Heart right ventricle (tissue), 16 donors: ENCODE data around the gene DPM3. TPM values are rescaled to one million over a fixed set of nuclear protein-coding genes. Genes with fewer than 3 reads are reported as not detected.

Source experiments
- ATAC-seq, 8 donors: fragments of 200-7000 bp; cut with Tn5 transposase; one replicate each; pipeline ENCODE4 v1.9.1; 2020; ENCODE audit warnings: mild to moderate bottlenecking in 8 of 8, moderate library complexity in 8 of 8, moderate number of reproducible peaks in 1 of 8
- DNase-seq, 2 donors: peaks; one replicate each; pipeline ENCODE4 v3.0.0-alpha.2; 2020
- H3K27ac ChIP-seq, 10 donors: fragments of 200-600 bp; sonication (generic) in 2 of 10; one replicate each; pipeline versions ENCODE4 v1.5.0 to v1.8.0; 2020 to 2022; ENCODE audit warnings: mild to moderate bottlenecking in 3 of 10
- H3K27me3 ChIP-seq, 7 donors: fragments of 200-600 bp; one replicate each; pipeline ENCODE4 v1.8.0; 2021 to 2022; ENCODE audit warnings: mild to moderate bottlenecking in 2 of 7
- H3K36me3 ChIP-seq, 9 donors: fragments of 200-600 bp; sonication (generic) in 1 of 9; one replicate each; pipeline versions ENCODE4 v1.5.0 to v1.8.0; 2020 to 2022; ENCODE audit warnings: mild to moderate bottlenecking in 2 of 9
- H3K4me1 ChIP-seq, 9 donors: fragments of 200-600 bp; sonication (generic) in 1 of 9; one replicate each; pipeline versions ENCODE4 v1.5.0 to v1.8.0; 2020 to 2022; ENCODE audit warnings: mild to moderate bottlenecking in 4 of 9
- H3K4me3 ChIP-seq, 10 donors: fragments of 200-600 bp; sonication (generic) in 2 of 10; one replicate each; pipeline versions ENCODE4 v1.5.0 to v1.8.0; 2020 to 2022; ENCODE audit warnings: mild to moderate bottlenecking in 7 of 10, moderate library complexity in 2 of 10
- H3K9me3 ChIP-seq, 11 donors: fragments of 200-600 bp in 10 of 11; sonication (generic) in 2 of 11; one replicate each; pipeline versions ENCODE4 v1.5.0 to v1.8.0; 2013 to 2022; ENCODE audit warnings: mild to moderate bottlenecking in 2 of 11, control low read depth in 1 of 11, moderate library complexity in 1 of 11
- WGBS, 2 donors: extraction: QIAGEN DNeasy Blood & Tissue Kit; methylation state at CpG; one replicate each; pipeline ENCODE4 v1.1.7; 2013; ENCODE audit warnings: inconsistent platforms in 1 of 2; 5-methylcytosine and 5-hydroxymethylcytosine counted together
- intact Hi-C, 10 donors: fragments of 100-400 bp; cut with DNase I; formaldehyde crosslinking; loops; one replicate each; pipeline versions ENCODE4 v1.11.1 to v1.14.2; 2022
- polyA plus RNA-seq, 2 donors: library from polyadenylated mRNA; stranded (reverse); fragments of 200-250 nt; gene quantifications; one replicate each; pipeline ENCODE4 v1.2.3, GENCODE V29; 2013
- total RNA-seq, 10 donors: library from RNA; stranded (reverse); fragmentation: NEBNext Ultra II Directional in 3 of 10; extraction: Animal tissue kit (Norgen Biotek cat#: 25700) in 3 of 10; gene quantifications; one replicate each; pipeline versions ENCODE4 v1.2.1 to v1.2.4, GENCODE V29; 2021 to 2023
- TF ChIP-seq, protein P1 (sequence below), 9 donors: fragments of 200-600 bp; sonication (generic) in 2 of 9; IDR thresholded peaks; one replicate each; pipeline versions ENCODE4 v1.5.0 to v1.8.0; 2021 to 2022; ENCODE audit warnings: antibody characterized with exemption in 9 of 9, mild to moderate bottlenecking in 5 of 9, moderate library complexity in 1 of 9
- donor health status: Arrhythmogenic right ventricular cardiomyopathy.
- donor health status: ischemic (EF 13 %, LVEDD 7.1; RV severe dilation, severe dysfunction).
- donor health status: healthy with polysubstance abuse.
- donor health status: DM: no; HTN: yes; CAD: no.
- donor health status: DM: no; HTN: no; CAD: no.
- donor health status: ischemic (EF 25% LVEDD 6.9; RV normal size, moderate dysfunction).
- donor health status: ischemic (EF 25% LVEDD 5.7; RV mildly dilated, moderate dysfunction).
- donor health status: healthy.
- donor health status: DM: yes; HTN: yes; CAD: no.
- donor health status: Ischemic cardiomyopathy.
- donor health status: ischemic (EF 35%, LVEDD 5.7; RV mildly dilated, moderate dysfunction).
- donor health status: nonischemic (EF 11% LVEDD 7.7; RV severe dilation, severe dysfunction).
- donor health status: DM: yes; HTN: yes; CAD: no.
- donor health status: PGD.
- donor health status: ischemic (EF 29% LVEDD 5.4; RV normal size, mild dysfunction).
- donor health status: nonischemic (EF 23%, LVEDD 6.1; RV moderate dilation, normal function).

Gene DPM3
- total and polyA plus RNA-seq, 12 donors: 48.2 to 304 (median 54.3) TPM

DNA sequence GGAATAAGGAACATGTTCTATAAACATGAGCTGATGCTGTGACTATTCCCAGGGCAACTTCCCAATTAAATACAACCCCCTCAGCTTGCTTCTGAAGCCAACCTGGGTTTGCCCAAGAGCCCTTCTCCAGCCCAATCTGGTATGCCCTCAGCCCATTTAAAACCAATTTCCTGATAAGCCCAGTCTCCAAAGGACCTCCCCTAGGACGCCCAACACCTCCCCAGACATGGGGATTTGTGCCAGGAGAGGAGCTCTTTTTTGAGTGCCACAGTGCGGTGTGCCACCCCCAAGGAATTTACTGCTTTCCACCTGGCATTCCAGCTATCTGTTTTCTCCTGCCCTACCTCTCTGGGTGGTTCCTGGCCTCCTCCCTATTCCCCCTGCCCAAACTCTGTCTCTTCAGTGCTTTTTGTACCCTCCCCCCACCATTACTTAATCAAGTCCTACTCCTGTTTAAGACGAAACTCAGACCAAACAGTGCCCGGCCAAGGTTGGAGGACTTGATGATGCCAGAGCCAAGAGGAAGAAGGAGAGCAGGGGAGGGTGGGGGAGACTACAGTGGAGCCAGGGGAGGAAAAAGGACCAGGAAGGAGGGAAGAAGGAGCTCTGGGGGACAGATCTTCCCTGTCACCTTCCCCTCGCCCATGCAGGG is 24.1 kb downstream of the DPM3 start:
- Histone ChIP-seq H3K27ac (no peak overlapping the region), H3K4me1 (no peaks in the 10 kb centered on the region), H3K4me3 (no peak overlapping the region), H3K9me3 (no peaks in the 10 kb centered on the region), H3K36me3 (no peaks in the 10 kb centered on the region), H3K27me3 (peaks cover 0 to 4% (median 0%) of the 10 kb centered on the region in 7 donors)
- DNase-seq (no peak), ATAC-seq (no peak)
- 78% methylated on average over 5 of the region's 5 CpGs for WGBS, 2 donors
- intact Hi-C loops: no loop called here
- TF ChIP-seq, protein P1, sequence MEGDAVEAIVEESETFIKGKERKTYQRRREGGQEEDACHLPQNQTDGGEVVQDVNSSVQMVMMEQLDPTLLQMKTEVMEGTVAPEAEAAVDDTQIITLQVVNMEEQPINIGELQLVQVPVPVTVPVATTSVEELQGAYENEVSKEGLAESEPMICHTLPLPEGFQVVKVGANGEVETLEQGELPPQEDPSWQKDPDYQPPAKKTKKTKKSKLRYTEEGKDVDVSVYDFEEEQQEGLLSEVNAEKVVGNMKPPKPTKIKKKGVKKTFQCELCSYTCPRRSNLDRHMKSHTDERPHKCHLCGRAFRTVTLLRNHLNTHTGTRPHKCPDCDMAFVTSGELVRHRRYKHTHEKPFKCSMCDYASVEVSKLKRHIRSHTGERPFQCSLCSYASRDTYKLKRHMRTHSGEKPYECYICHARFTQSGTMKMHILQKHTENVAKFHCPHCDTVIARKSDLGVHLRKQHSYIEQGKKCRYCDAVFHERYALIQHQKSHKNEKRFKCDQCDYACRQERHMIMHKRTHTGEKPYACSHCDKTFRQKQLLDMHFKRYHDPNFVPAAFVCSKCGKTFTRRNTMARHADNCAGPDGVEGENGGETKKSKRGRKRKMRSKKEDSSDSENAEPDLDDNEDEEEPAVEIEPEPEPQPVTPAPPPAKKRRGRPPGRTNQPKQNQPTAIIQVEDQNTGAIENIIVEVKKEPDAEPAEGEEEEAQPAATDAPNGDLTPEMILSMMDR (IDR thresholded peaks at IDR 0.05): no peak

DNA sequence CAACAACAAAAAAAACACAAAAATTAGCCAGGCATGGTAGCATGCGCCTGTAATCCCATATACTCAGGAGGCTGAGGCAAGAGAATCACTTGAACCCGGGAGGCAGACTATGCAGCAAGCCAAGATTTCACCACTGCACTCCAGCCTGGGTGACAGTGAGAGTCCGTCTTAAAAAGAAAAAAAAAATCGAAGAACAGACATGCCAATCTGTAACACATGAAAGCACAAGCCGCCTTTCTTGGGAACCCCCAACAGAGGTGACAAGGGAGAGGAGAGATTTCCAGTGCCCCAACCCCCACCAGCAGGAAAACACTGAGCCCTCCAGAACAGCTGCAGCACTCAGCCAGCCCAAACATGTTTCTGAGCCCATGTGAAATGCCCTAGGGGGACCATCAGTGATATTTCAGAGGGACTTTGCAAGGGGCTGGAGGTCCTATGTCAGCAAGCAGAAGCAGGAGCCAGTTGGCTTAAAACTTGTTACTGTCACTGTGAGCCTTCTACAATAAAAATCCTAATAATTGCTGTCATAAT is 26.8 kb downstream of the DPM3 start:
- no peak for ATAC-seq
- H3K4me3 ChIP-seq: no peak overlapping the region
- 57 to 67% methylated on average over 5 of the region's 5 CpGs for WGBS, 2 donors
- H3K27ac ChIP-seq: no peak overlapping the region
- intact Hi-C loops: no loop called here
- TF ChIP-seq, protein P1 (IDR thresholded peaks at IDR 0.05): no peak
- DNase-seq: no peak
- H3K27me3 ChIP-seq: peaks cover 0 to 4% (median 0%) of the 10 kb centered on the region in 7 donors
- H3K4me1 ChIP-seq: no peaks in the 10 kb centered on the region
- no peaks in the 10 kb centered on the region for H3K9me3 ChIP-seq
- no peaks in the 10 kb centered on the region for H3K36me3 ChIP-seq

DNA sequence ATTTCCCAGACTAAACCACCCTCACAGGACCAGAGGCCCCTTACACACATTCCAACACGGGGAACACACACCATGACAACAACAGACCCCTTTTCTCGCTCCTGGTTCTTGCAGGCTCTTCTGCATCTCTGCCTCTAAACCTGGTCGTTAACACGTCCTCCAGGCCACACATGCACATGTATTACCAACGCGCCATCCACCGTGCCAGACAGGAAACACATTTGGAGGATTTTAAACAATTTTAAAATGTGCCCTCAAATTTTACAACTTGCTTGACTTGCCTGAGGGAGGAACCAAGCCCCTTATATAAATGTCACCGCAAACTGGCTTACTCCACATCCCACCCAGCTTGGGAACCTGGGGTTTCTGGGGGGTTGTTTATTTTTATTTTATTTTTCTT is 29.5 kb downstream of the DPM3 start:
- Histone ChIP-seq H3K4me3 (no peak overlapping the region), H3K4me1 (peaks cover 0 to 4% (median under 1%) of the 10 kb centered on the region in 9 donors), H3K27me3 (no peaks in the 10 kb centered on the region), H3K27ac (no peak overlapping the region), H3K9me3 (no peaks in the 10 kb centered on the region), H3K36me3 (no peaks in the 10 kb centered on the region)
- intact Hi-C loops: no loop called here
- TF ChIP-seq, protein P1 (IDR thresholded peaks at IDR 0.05): no peak
- WGBS, 2 donors: 81 to 85% methylated on average over 8 of the region's 8 CpGs
- DNase-seq (no peak), ATAC-seq (no peak)

DNA sequence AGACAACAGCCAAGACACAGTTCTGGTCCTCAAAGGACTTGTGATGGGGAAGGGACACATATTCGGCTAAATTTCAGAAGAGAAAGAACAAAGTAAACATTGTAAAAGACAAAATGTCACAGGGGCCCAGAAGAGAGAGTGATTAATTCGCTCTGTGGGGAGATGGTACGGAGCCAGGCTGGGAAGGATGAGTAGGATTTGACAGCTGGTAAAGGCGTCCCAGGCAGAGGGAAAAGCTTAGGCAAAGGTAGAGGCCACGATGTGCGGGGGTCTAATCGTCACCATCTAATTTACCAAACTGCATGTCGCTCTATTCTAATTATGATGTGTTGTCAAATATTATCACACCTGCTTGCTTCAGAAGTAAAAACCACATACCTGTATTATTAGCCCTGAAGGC is 29.9 kb downstream of the DPM3 start:
- intact Hi-C loops: no loop called here
- H3K36me3 ChIP-seq: no peaks in the 10 kb centered on the region
- no peak for DNase-seq
- TF ChIP-seq, protein P1 (IDR thresholded peaks at IDR 0.05): no peak
- H3K9me3 ChIP-seq: no peaks in the 10 kb centered on the region
- H3K27me3 ChIP-seq: no peaks in the 10 kb centered on the region
- H3K4me3 ChIP-seq: no peak overlapping the region
- H3K4me1 ChIP-seq: peaks cover 0 to 9% (median 5%) of the 10 kb centered on the region in 9 donors
- no peak overlapping the region for H3K27ac ChIP-seq
- 85 to 92% methylated on average over 8 of the region's 8 CpGs for WGBS, 2 donors
- no peak for ATAC-seq
